Smooth muscle cell (in vitro differentiated cells): ENCODE data around the gene MAFG. TPM values are rescaled to one million over a fixed set of nuclear protein-coding genes. Genes with fewer than 3 reads are reported as not detected.

Source experiments
- DNase-seq: peaks from one replicate; lab custom pipeline; 2025; ENCODE audit not compliant: unreplicated experiment; lab: John Stamatoyannopoulos, UW
- H2AFZ ChIP-seq: fragments of 200-600 bp; sonication (generic); 2 replicates; pipeline ENCODE4 v1.6.0; 2016; ENCODE audit warnings: antibody characterized with exemption, low read depth, mild to moderate bottlenecking
- H3F3A ChIP-seq: fragments of 200-600 bp; sonication (generic); 2 replicates; pipeline ENCODE4 v1.6.0; 2017; ENCODE audit warnings: antibody characterized with exemption, low read depth
- H3K27ac ChIP-seq: fragments of 200-600 bp; sonication (generic); 2 replicates; pipeline ENCODE4 v1.5.1; 2016; ENCODE audit warnings: low read depth, mild to moderate bottlenecking
- H3K27me3 ChIP-seq: fragments of 200-600 bp; sonication (generic); 2 replicates; pipeline ENCODE4 v1.6.1; 2016; ENCODE audit warnings: low read depth, mild to moderate bottlenecking
- H3K36me3 ChIP-seq: fragments of 200-600 bp; sonication (generic); 2 replicates; pipeline ENCODE4 v1.5.1; 2016; ENCODE audit warnings: low read depth
- H3K4me1 ChIP-seq: fragments of 200-600 bp; sonication (generic); 2 replicates; pipeline ENCODE4 v1.5.1; 2016; ENCODE audit warnings: low read depth
- H3K4me2 ChIP-seq: fragments of 200-600 bp; sonication (generic); 2 replicates; pipeline ENCODE4 v1.6.0; 2016; ENCODE audit warnings: mild to moderate bottlenecking
- H3K4me3 ChIP-seq: fragments of 200-600 bp; sonication (generic); 2 replicates; pipeline ENCODE4 v1.5.1; 2016; ENCODE audit warnings: mild to moderate bottlenecking
- H3K79me2 ChIP-seq: fragments of 200-600 bp; sonication (generic); 2 replicates; pipeline ENCODE4 v1.6.0; 2016; ENCODE audit warnings: low read depth, mild to moderate bottlenecking
- H3K9ac ChIP-seq: fragments of 200-600 bp; sonication (generic); 2 replicates; pipeline ENCODE4 v1.6.0; 2016; ENCODE audit warnings: low read depth
- H3K9me3 ChIP-seq: fragments of 200-600 bp; sonication (generic); replicated peaks from 2 replicates; pipeline ENCODE4 v1.5.1; 2016; ENCODE audit warnings: low read depth
- H4K20me1 ChIP-seq: fragments of 200-600 bp; sonication (generic); 2 replicates; pipeline ENCODE4 v1.6.0; 2016; ENCODE audit warnings: low read depth
- CTCF ChIP-seq: fragments of 200-600 bp; sonication (generic); IDR thresholded peaks from 2 replicates; pipeline ENCODE4 v1.5.1; 2017; ENCODE audit warnings: borderline replicate concordance, mild to moderate bottlenecking, antibody characterized with exemption; ENCODE audit not compliant: insufficient read depth, poor library complexity, severe bottlenecking
- WGBS: methylation state at CpG from one replicate; pipeline ENCODE4 v1.1.7; 2016; ENCODE audit warnings: low lambda C conversion rate; 5-methylcytosine and 5-hydroxymethylcytosine counted together
- polyA plus RNA-seq: library from polyadenylated mRNA; unstranded; fragments of >200 nt; fragmentation: Nextera tagmentation; extraction: Ambion mirVana; gene quantifications from 2 replicates; pipeline ENCODE4 v1.2.1, GENCODE V29; 2016
- total RNA-seq: library from RNA; depleted of rRNA; stranded (reverse); fragments of >200 nt; gene quantifications from 2 replicates; pipeline ENCODE4 v1.2.3, GENCODE V29; 2014

Gene MAFG
- total and polyA plus RNA-seq, 2 experiments from 2014 or later: 15.3 to 30.3 TPM

GRCh38 chr17:81902023-81902652, 25.4 kb downstream of the MAFG start, which contains the start of gene NPB:
TSS of gene NPB (plus strand) at chr17:81902238. CDS start at chr17:81902278, 40 bp downstream.
- Histone ChIP-seq H3K4me3 (peak within 1 kb of the TSS; percentile 48), H3K9ac (no peak within 1 kb of the TSS), H3K4me2 (peak within 1 kb of the TSS; percentile 95), H3K27me3 (no peaks in the 10 kb centered on the region), H3K27ac (no peak within 1 kb of the TSS), H3K4me1 (peaks cover 3% of the 10 kb centered on the region), H3K9me3 (no peaks in the 10 kb centered on the region), H3K36me3 (no peaks in the 10 kb centered on the region), H4K20me1 (peaks cover 28% of the 10 kb centered on the region), H3F3A (peaks cover 23% of the 10 kb centered on the region), H3K79me2 (no peaks in the 10 kb centered on the region), H2AFZ (no peak within 1 kb of the TSS)
- no peak for TF ChIP-seq CTCF
- WGBS: 4% methylated on average over 38 of the region's 79 CpGs
- no peak for DNase-seq

DNA sequence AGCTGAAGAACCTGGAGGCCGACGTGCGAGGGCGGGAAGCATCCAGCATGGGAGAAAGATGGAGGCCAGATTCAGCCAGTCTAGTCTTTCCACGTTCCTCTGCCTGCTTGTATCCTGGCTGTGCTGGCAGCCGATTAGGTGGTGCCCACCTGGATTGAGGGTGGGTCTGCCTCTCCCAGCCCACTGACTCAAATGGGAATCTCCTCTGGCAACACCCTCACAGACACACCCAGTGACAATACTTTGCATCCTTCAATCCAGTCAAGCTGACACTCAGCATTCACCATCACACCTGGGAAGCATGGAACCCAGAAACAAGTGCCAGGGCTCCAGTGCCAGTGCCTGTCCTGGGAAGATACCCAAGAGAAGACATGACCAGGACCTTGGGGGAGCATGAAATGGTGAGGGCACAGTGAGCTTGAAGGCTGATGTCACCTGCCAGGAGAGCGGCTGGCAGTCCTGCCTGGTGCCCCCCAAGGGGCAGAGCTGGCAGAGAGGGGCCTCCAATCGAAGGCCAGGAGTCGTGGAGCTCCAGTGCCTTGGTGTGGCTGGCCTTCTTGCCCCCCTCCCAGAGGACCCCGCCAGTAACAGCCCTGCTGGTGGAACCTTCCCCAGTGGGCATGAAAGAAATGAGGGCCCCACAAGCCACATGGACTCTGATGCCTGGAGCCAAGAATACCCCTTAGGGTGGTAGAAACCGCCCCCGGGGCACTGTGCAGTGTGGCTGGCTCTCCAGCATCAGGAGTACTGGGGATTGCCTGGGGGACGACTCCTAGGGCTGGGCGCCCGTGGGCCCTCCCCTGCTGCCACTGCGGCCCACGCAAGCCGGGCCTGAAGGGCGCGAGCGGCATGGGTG, 26.1 kb downstream of the MAFG start:
- peak overlapping the region; percentile 48 for H3K4me3 ChIP-seq
- DNase-seq: no peak
- H3K27me3 ChIP-seq: no peaks in the 10 kb centered on the region
- no peaks in the 10 kb centered on the region for H3K36me3 ChIP-seq
- H3K9me3 ChIP-seq: no peaks in the 10 kb centered on the region
- H3K4me1 ChIP-seq: peaks cover 3% of the 10 kb centered on the region
- peaks cover 28% of the 10 kb centered on the region for H4K20me1 ChIP-seq
- peak overlapping the region; percentile 95 for H3K4me2 ChIP-seq
- no peak overlapping the region for H3K27ac ChIP-seq
- WGBS: 55% methylated on average over 21 of the region's 21 CpGs
- no peak for TF ChIP-seq CTCF
- H3K9ac ChIP-seq: no peak overlapping the region
- no peak overlapping the region for H2AFZ ChIP-seq
- peaks cover 24% of the 10 kb centered on the region for H3F3A ChIP-seq
- H3K79me2 ChIP-seq: no peaks in the 10 kb centered on the region

DNA sequence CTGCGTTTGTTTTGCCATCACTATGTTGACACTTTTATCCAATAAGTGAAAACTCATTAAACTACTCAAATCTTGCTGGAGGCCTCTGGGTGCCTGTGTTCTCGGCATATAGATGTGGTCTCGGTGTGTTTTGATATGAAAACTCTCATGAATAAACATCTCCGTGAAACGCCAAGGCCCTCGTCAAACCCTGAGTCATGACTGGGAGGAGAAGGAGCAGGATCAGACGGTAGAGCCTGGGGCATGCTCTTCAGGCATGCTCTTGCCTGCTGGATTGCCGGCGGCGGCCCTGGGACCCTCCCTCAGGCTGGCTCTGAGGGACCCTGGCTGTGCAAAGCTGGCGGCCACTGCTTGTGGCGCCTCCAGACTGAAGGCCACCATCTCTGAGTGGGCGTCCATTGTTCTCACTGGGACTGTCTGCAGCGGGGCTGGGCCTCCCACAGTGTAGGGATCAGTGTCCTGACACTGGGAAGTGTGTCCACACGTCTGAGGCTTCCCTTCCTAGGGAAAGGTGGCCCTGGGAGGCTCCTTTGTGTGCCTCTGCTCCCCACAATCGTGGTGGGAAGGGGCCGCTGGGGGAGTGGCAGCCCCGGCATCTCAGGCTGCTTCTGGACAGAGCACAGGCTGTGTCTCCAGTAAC, 27.2 kb downstream of the MAFG start:
- no peak overlapping the region for H2AFZ ChIP-seq
- H3K4me1 ChIP-seq: peaks cover 3% of the 10 kb centered on the region
- no peak overlapping the region for H3K27ac ChIP-seq
- no peaks in the 10 kb centered on the region for H3K27me3 ChIP-seq
- H4K20me1 ChIP-seq: peaks cover 28% of the 10 kb centered on the region
- H3K36me3 ChIP-seq: no peaks in the 10 kb centered on the region
- no peak overlapping the region for H3K4me2 ChIP-seq
- peaks cover 24% of the 10 kb centered on the region for H3F3A ChIP-seq
- TF ChIP-seq CTCF: no peak
- no peaks in the 10 kb centered on the region for H3K9me3 ChIP-seq
- 88% methylated on average over 18 of the region's 18 CpGs for WGBS
- H3K9ac ChIP-seq: no peak overlapping the region
- no peaks in the 10 kb centered on the region for H3K79me2 ChIP-seq
- DNase-seq: no peak
- H3K4me3 ChIP-seq: no peak overlapping the region
